ENCODE data around the gene CPA2. TPM values are rescaled to one million over a fixed set of nuclear protein-coding genes. Genes with fewer than 3 reads are reported as not detected.
A peak's percentile ranks its signal among the peaks of the same experiment; 100 is the strongest.

CPA2 gene
- total and polyA plus RNA-seq, 2 donors from 2014 or later: not detected

DNA sequence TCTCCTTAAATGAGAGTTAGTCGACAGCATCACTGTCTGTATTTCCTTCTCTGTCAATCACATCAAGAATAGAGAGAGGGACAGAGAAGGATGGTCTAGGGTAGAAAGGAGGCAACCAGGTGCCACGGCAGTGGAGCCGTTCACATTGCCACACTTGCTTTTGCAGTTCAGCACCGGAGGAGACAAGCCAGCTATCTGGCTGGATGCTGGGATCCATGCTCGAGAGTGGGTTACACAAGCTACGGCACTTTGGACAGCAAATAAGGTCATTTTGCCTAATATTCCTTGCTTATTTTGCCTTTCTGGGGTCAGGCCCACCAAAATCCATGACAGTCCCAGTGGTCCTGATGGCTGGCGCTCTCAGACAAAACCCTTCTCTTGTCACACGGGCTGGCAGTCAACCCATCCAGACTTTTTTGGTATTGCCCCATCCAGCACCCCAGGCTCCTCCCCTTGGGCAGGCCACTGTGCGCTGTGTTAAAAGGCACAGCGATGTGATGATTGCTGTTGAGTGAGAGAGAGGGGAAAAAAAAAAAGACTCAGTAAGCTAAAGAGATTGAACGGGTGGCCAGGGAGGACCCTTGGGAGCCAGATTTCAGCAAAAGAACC is 8.4 kb downstream of the CPA2 start:
- FAIRE-seq (no peak), DNase-seq (peak in 1 of 5 donors; percentile 22)
- intact Hi-C loops (cut with DNase I): no loop called here
- Histone ChIP-seq H3K4me1 (ENCODE audit: control insufficient read depth in 2 of 3, insufficient read depth in 2 of 3, low read depth in 1 of 3, low read length in 3 of 3) (peaks cover 0 to 23% (median 2%) of the 10 kb centered on the region in 3 donors), H3K36me3 (ENCODE audit: control insufficient read depth in 2 of 3, insufficient read depth in 3 of 3, low read length in 3 of 3) (no peaks in the 10 kb centered on the region), H3K27ac (ENCODE audit: low read depth in 2 of 2, low read length in 2 of 2) (no peak overlapping the region), H3K9me3 (ENCODE audit: control insufficient read depth in 2 of 3, insufficient read depth in 1 of 3, low read length in 3 of 3) (no peaks in the 10 kb centered on the region), H3K27me3 (ENCODE audit: control insufficient read depth, insufficient read depth, low read length) (no peaks in the 10 kb centered on the region), H3K4me3 (ENCODE audit: low read length in 3 of 3) (peak overlapping the region in 1 of 3 donors; percentile 26), H3K9ac (ENCODE audit: low read length in 3 of 3) (no peak overlapping the region)
- TF ChIP-seq, protein P1, sequence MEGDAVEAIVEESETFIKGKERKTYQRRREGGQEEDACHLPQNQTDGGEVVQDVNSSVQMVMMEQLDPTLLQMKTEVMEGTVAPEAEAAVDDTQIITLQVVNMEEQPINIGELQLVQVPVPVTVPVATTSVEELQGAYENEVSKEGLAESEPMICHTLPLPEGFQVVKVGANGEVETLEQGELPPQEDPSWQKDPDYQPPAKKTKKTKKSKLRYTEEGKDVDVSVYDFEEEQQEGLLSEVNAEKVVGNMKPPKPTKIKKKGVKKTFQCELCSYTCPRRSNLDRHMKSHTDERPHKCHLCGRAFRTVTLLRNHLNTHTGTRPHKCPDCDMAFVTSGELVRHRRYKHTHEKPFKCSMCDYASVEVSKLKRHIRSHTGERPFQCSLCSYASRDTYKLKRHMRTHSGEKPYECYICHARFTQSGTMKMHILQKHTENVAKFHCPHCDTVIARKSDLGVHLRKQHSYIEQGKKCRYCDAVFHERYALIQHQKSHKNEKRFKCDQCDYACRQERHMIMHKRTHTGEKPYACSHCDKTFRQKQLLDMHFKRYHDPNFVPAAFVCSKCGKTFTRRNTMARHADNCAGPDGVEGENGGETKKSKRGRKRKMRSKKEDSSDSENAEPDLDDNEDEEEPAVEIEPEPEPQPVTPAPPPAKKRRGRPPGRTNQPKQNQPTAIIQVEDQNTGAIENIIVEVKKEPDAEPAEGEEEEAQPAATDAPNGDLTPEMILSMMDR (IDR thresholded peaks at IDR 0.05; ENCODE audit: borderline replicate concordance, extremely low read depth, insufficient read depth): no peak

DNA sequence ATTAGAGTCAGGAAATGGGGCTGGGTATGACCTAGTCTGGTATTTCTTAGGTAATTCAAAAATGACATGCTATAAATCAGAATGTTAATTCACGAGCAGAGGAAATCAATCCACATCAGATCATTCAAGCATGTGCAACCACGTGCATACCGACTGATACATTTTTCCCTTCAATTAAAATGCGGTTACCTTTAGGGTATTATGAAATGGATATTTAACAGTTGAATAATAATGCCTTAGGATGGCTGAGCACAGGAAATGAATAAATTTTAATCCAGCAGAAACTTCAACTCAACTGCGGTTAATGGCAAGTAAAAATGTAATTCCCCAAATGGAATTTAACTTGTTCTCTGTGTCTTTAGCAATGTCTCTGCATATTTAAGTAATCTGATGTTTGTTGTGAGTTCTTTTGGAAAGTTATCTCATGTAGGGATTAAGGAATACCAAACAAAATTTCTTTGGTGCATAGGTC is 9.2 kb downstream of the CPA2 start:
- DNase-seq (peak in 2 of 5 donors; percentile 67 to 69), FAIRE-seq (no peak)
- H3K27me3 ChIP-seq (ENCODE audit: control insufficient read depth, insufficient read depth, low read length): no peaks in the 10 kb centered on the region
- H3K4me3 ChIP-seq (ENCODE audit: low read length in 3 of 3): no peak overlapping the region
- H3K4me1 ChIP-seq (ENCODE audit: control insufficient read depth in 2 of 3, insufficient read depth in 2 of 3, low read depth in 1 of 3, low read length in 3 of 3): peaks cover 0 to 23% (median 2%) of the 10 kb centered on the region in 3 donors
- no peak overlapping the region for H3K9ac ChIP-seq (ENCODE audit: low read length in 3 of 3)
- no peaks in the 10 kb centered on the region for H3K9me3 ChIP-seq (ENCODE audit: control insufficient read depth in 2 of 3, insufficient read depth in 1 of 3, low read length in 3 of 3)
- TF ChIP-seq, protein P1 (IDR thresholded peaks at IDR 0.05; ENCODE audit: borderline replicate concordance, extremely low read depth, insufficient read depth): no peak
- no peak overlapping the region for H3K27ac ChIP-seq (ENCODE audit: low read depth in 2 of 2, low read length in 2 of 2)
- intact Hi-C loops (cut with DNase I): no loop called here
- no peaks in the 10 kb centered on the region for H3K36me3 ChIP-seq (ENCODE audit: control insufficient read depth in 2 of 3, insufficient read depth in 3 of 3, low read length in 3 of 3)

DNA sequence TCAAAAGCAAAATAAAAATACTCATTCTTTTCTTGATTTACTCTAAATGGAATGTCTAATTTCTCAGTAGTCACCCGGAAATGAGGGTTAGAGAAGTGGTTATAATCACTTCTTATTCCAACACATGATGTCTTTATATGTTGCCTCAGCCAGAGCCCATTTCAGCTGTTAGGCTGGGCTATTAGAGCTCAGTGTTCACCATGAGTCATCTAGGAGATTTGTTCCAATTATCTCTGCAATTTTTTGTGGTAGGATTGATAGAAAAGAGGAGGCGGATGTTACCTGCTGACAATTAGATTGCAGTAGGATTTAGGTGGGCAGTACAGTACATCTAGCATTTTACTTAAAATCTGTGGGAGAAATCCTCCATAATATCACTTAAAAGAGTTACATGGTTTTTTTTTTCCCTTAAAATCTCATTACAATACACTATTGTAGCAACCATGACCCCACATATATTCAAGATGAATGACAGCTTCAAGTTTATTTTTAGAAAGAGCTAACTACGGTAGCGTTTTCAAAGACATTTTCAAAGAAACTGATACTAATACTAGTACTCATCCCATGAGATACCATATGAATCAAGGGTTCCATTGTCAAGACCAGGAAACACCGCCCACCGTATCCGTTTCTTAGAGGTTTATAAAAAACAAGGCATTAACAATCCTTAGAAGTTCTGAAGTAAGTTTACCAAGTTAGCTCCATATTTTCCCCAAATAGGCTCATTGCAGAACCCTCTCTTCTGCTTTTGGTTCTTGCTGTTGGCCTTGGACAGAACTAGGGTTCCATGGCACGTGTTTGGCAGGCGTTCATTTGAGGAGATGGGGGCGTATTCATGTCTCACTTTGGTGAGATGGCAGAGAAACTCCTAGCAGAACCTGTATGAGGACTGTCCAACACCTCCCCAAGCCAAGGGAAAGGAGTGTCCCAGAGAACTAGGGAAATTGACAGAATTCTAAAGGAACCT is 10.4 kb downstream of the CPA2 start:
- no peaks in the 10 kb centered on the region for H3K27me3 ChIP-seq (ENCODE audit: control insufficient read depth, insufficient read depth, low read length)
- intact Hi-C loops (cut with DNase I): no loop called here
- no peak overlapping the region for H3K9ac ChIP-seq (ENCODE audit: low read length in 3 of 3)
- FAIRE-seq (no peak), DNase-seq (no peak)
- H3K4me3 ChIP-seq (ENCODE audit: low read length in 3 of 3): no peak overlapping the region
- H3K27ac ChIP-seq (ENCODE audit: low read depth in 2 of 2, low read length in 2 of 2): no peak overlapping the region
- H3K36me3 ChIP-seq (ENCODE audit: control insufficient read depth in 2 of 3, insufficient read depth in 3 of 3, low read length in 3 of 3): no peaks in the 10 kb centered on the region
- H3K9me3 ChIP-seq (ENCODE audit: control insufficient read depth in 2 of 3, insufficient read depth in 1 of 3, low read length in 3 of 3): no peaks in the 10 kb centered on the region
- TF ChIP-seq, protein P1 (IDR thresholded peaks at IDR 0.05; ENCODE audit: borderline replicate concordance, extremely low read depth, insufficient read depth): no peak
- peaks cover 0 to 23% (median 2%) of the 10 kb centered on the region in 3 donors for H3K4me1 ChIP-seq (ENCODE audit: control insufficient read depth in 2 of 3, insufficient read depth in 2 of 3, low read depth in 1 of 3, low read length in 3 of 3)

Data from kidney (tissue), 14 donors.